Measurements from ENCODE around the gene TMEM150A.
A peak's percentile ranks its signal among the peaks of the same experiment; 100 is the strongest.

TMEM150A gene

DNA sequence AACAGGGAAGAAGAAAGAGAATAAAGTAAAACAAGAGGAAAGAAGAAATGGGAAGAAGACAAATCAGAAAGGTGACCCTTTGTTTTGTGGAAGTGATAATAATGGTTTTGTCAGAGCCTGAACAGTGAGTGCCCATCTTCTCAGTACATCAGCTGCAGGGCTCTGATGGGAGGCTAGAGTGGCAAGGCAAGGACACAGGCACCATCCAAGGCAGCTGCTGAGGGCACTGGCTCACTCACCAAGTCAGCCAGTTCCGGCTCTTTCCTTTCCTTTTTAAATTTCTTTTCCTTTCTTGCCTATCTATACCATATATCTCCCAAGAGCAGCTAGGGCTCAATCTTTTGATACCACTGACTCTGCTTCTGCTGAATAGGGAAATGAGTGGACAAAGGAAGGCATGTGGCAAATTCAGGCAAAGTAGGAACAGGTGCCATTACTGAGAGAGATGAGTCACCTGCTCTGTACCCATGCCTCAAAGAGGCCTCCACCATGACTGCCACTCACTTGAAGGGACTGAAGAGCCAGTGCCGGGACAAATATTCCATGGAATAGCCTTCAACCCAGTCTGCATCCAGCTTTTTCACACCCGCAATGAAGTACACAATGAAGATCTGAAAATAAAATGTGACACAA is 47.4 kb downstream of the TMEM150A start:
- POLR2A ChIA-PET, result interaction anchor here (12.1 kb wide), 1 partner anchor 12 kb away, joined by 198 read pairs; the partner anchor contains the start of gene MAT2A

GRCh38 chr2:85553184-85553583 is 49.3 kb downstream of the TMEM150A start:
- DNase-seq (ENCODE audit: extremely low spot score), result no peak
- TF ChIP-seq CTCF (IDR thresholded peaks at IDR 0.05; ENCODE audit: control extremely low read depth, extremely low read depth, low read depth, missing control alignments), result no peak
- POLR2A ChIA-PET, result interaction anchor here (0.6 to 12.1 kb wide), 4 partner anchors 8 to 162 kb away, joined by 3 to 198 read pairs (median 6); partner anchors contain the start of genes GGCX and MAT2A
- CTCF ChIA-PET, result interaction anchor here (0.6 to 14.1 kb wide), 10 partner anchors 13 to 162 kb away, joined by 3 to 180 read pairs (median 4); partner anchors contain the start of genes MAT2A, RNF181 and TMEM150A

More for the DNA sequence above, 47.4 kb downstream of the TMEM150A start:
- CTCF ChIA-PET, result interaction anchor here (1.2 to 14.1 kb wide), 6 partner anchors 15 to 164 kb away, joined by 3 to 180 read pairs (median 17); partner anchors contain the start of genes MAT2A and TMEM150A
- TF ChIP-seq CTCF (IDR thresholded peaks at IDR 0.05; ENCODE audit: control extremely low read depth, extremely low read depth, low read depth, missing control alignments), result no peak
- no peak for DNase-seq (ENCODE audit: extremely low spot score)

- ChIA-PET CTCF (interaction anchor here (0.7 to 14.1 kb wide), 33 partner anchors 9 to 285 kb away, joined by 3 to 180 read pairs (median 4); partner anchors contain the start of genes ELMOD3, GGCX, MAT2A and RETSAT), POLR2A (interaction anchor here (0.6 to 12.1 kb wide), 7 partner anchors 9 to 224 kb away, joined by 3 to 198 read pairs (median 3); partner anchors contain the start of genes ELMOD3, GGCX, MAT2A and RETSAT)
- DNase-seq (ENCODE audit: extremely low spot score), result peak; percentile 76
- TF ChIP-seq CTCF (IDR thresholded peaks at IDR 0.05; ENCODE audit: control extremely low read depth, extremely low read depth, low read depth, missing control alignments), result peak; percentile 87
These were observed 50.5 kb downstream of the TMEM150A start for GRCh38 chr2:85551698-85552678.

GRCh38 chr2:85550486-85550885 is 52.0 kb downstream of the TMEM150A start:
- ChIA-PET POLR2A (interaction anchor here (1.2 to 12.1 kb wide), 3 partner anchors 8 to 196 kb away, joined by 3 to 198 read pairs (median 10); partner anchors contain the start of genes ELMOD3, GGCX, MAT2A and RETSAT), CTCF (interaction anchor here (0.7 to 14.1 kb wide), 17 partner anchors 10 to 250 kb away, joined by 3 to 180 read pairs (median 4); partner anchors contain the start of genes GGCX, MAT2A, RNF181 and SH2D6)
- TF ChIP-seq CTCF (IDR thresholded peaks at IDR 0.05; ENCODE audit: control extremely low read depth, extremely low read depth, low read depth, missing control alignments), result no peak
- DNase-seq (ENCODE audit: extremely low spot score), result no peak

- DNase-seq (ENCODE audit: extremely low spot score), result no peak
- ChIA-PET POLR2A (interaction anchor here (1.2 to 12.1 kb wide), 3 partner anchors 7 to 195 kb away, joined by 3 to 198 read pairs (median 10); partner anchors contain the start of genes ELMOD3, GGCX, MAT2A and RETSAT), CTCF (interaction anchor here (0.7 to 14.1 kb wide), 10 partner anchors 10 to 250 kb away, joined by 3 to 180 read pairs (median 6); partner anchors contain the start of genes GGCX, MAT2A and SH2D6)
- TF ChIP-seq CTCF (IDR thresholded peaks at IDR 0.05; ENCODE audit: control extremely low read depth, extremely low read depth, low read depth, missing control alignments), result no peak
These were observed 52.7 kb downstream of the TMEM150A start for GRCh38 chr2:85549826-85550225.
